Measurements from ENCODE around the gene TBL1Y.
A peak's percentile ranks its signal among the peaks of the same experiment; 100 is the strongest.
"Not testable (repeated sequence)": the region's sequence is repeated elsewhere in the genome, so short reads cannot be mapped to it uniquely, and the experiment has no call there.

The TBL1Y gene

GRCh38 chrY:6974971-6975370, 64.5 kb downstream of the TBL1Y start:
- no peak for DNase-seq

GRCh38 chrY:6977783-6978182, 67.3 kb downstream of the TBL1Y start:
- no peak for DNase-seq

DNA sequence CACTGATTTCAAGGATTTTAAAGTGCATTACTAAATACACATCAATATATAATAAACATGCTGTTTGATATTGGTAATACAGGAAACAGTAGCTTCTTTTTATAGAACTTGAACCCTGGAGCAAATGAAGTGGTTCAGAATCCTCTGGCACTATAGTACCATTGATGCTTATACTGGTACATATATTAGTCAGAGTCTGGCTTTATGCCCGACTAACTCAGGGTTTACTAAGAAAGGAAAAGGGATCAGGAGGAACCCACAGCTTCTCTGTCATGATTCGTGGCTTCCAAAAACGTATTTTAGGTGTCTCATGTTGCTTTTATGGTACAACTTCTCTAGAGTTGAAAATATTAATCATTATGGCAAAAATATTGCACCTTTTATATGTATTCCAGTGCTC, 72.7 kb downstream of the TBL1Y start:
- no peak for DNase-seq

GRCh38 chrY:6987811-6988210, 77.3 kb downstream of the TBL1Y start:
- no peak for DNase-seq

- DNase-seq = no peak
These were observed 79.6 kb downstream of the TBL1Y start for GRCh38 chrY:6989886-6990620.

DNA sequence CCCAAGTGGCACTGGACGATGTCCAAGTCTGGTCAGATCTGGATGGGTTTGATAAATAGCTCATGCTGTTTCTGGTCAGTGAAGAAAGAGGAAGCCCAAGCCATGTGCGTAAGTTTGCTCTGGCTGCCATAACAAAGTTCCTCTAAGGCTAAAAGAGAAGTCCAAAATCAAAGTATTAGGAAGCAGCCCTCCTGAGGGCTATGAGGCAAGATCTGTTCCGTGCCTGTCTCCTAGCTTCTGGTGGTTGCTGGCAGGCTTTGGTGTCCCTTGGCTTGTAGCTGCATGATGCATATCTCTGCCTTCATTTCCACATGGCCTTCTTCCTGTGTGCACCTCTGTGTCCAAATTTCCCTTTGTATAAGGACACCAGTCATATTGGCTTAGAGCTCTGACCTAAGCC, 81.5 kb downstream of the TBL1Y start:
- DNase-seq = no peak

DNA sequence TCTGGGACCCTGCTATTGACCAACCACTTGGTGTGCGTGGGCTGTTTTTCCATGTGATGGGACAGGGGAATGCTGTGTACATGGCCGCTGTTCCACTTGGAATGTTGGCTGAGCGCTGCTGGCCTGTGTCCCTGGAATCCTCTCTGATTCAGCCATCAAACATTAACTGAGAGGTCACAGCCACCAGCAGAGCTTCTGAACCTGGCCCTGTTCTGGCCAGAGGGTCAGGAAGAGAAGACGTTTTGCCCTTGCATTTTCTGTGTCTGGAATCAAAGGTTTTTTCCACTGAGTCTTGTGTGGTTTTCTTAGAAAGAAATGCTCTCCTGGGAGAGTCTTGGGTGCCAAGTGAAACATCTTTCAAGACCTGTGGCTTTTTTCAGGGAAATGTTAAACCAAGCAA, 85.5 kb downstream of the TBL1Y start:
- no peak for DNase-seq

- DNase-seq = no peak
These were observed 87.1 kb downstream of the TBL1Y start for GRCh38 chrY:6997503-6998066.

GRCh38 chrY:6999905-7000304, 89.4 kb downstream of the TBL1Y start:
- no peak for DNase-seq

GRCh38 chrY:7002581-7002980, 92.1 kb downstream of the TBL1Y start:
- DNase-seq = no peak

GRCh38 chrY:7007911-7008310, 97.4 kb downstream of the TBL1Y start:
- DNase-seq = no peak

DNA sequence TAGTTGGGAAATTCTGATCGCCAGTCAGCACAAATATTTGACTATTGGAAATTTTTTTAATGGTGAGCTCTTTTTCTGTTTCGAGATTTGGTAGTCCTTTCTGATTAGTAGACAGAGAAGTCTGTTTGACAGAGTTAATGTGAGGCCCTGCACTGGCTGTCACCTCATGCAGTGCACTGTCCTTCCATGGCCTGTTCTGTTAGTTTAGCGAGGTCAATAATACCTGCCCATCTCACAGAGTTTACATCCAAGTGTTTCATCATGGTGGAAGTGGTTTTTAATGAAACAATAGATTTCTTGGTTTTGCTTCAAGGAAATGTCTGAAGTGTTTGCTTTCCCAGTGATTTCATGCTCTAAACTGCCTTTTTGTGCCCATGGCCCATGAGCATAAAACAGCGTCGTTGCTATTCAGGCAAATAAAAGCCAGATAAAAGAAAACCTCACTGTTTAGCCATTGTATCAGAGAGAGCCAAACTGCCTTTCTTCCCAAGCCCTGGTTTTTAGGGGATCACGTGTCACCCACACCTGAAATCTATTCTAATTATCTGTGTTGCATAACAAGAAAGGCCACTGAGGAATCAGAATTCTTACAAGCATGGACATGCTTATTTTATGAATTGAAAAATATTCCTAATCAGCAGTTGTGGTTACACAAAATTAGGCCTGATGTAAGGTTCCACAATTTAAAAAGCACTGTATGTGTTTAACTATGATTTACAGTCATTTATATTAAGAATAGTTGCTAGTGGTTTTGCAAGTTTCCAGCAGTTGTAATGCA, 98.3 kb downstream of the TBL1Y start:
- DNase-seq = no peak

GRCh38 chrY:7013051-7013450, 102.6 kb downstream of the TBL1Y start:
- DNase-seq = no peak

DNA sequence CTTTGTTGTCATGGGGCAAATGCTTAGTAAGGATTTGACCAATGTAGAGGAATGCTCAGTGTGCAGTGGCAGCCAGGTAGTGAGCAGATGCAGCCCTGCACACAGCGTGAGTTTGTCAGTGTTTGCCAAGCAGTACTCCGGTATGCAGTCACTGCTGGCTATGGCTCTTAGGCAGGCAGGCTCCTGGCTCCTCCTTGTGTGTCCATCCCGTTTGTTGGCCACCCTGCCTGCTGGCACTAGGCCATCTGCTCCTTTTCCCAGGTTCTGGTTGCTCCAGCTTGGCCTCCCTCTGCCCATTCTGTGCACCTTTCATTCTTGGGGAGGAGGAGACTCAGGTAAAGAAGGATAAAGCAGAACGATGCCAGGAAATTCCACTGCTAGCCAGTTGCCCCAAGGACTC, 106.0 kb downstream of the TBL1Y start:
- DNase-seq = no peak

GRCh38 chrY:7017244-7018080, 107.0 kb downstream of the TBL1Y start:
- no peak for DNase-seq

GRCh38 chrY:7039037-7039436, 128.5 kb downstream of the TBL1Y start:
- no peak for DNase-seq

- DNase-seq = no peak
These were observed 130.2 kb downstream of the TBL1Y start for GRCh38 chrY:7040662-7041061.

- no peak for DNase-seq
These were observed 131.5 kb downstream of the TBL1Y start for GRCh38 chrY:7041983-7042382.

GRCh38 chrY:7052461-7052860, 142.0 kb downstream of the TBL1Y start:
- DNase-seq = not testable (repeated sequence)

- no peak for DNase-seq
These were observed 146.4 kb downstream of the TBL1Y start for GRCh38 chrY:7056886-7057285.

DNA sequence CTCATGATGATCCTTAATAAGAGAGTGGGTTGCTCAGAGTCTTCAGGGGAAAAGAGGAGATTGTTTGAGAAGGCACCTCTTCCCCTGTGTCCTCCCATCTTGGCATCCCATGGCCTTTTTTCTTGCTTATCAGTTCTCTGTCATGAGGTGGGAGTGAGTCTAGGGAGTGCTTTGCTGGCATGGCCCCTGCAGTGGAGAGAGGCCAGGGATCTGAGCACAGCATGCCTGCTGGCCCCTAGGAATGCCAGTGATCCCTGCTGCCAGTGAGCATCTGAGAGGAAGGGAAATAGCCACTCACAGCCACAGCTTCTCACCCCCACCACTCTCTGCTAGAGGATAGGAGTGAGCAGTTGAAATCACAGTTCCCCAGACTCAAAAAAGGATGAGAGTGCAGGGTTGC, 168.2 kb downstream of the TBL1Y start:
- no peak for DNase-seq

DNA sequence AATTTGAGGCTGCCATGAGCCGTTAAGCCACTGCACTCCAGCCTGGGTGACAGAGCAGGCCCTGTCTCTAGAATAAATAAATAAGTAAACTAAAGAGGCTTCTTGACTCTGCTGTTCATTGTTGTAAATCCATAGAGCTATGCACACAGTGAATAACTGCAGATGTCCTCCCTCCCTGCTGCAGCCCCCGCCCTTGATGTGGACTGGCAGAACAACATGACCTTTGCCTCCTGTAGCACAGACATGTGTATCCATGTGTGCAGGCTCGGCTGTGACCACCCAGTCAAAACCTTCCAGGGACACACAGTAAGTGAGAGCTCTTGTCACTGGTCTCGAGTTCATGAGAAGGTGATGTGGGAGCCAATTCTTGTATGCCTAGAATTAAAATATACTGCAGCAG, 170.1 kb downstream of the TBL1Y start:
- not testable (repeated sequence) for DNase-seq

GRCh38 chrY:7085606-7086005, 175.1 kb downstream of the TBL1Y start:
- DNase-seq = peak; percentile 82

Data from activated CD4-positive, alpha-beta T cell treated with anti-CD3 and anti-CD28 coated beads for 48 hours (primary cell).